ENCODE measurements around the gene FBXW9. TPM values are rescaled to one million over a fixed set of nuclear protein-coding genes. Genes with fewer than 3 reads are reported as not detected.

FBXW9 gene
- total and polyA plus RNA-seq, 2 of the 13 experiments (the other 11 are each of a cell fraction or from before 2014, with no cell fraction given), result 5.7 to 6.1 TPM

DNA sequence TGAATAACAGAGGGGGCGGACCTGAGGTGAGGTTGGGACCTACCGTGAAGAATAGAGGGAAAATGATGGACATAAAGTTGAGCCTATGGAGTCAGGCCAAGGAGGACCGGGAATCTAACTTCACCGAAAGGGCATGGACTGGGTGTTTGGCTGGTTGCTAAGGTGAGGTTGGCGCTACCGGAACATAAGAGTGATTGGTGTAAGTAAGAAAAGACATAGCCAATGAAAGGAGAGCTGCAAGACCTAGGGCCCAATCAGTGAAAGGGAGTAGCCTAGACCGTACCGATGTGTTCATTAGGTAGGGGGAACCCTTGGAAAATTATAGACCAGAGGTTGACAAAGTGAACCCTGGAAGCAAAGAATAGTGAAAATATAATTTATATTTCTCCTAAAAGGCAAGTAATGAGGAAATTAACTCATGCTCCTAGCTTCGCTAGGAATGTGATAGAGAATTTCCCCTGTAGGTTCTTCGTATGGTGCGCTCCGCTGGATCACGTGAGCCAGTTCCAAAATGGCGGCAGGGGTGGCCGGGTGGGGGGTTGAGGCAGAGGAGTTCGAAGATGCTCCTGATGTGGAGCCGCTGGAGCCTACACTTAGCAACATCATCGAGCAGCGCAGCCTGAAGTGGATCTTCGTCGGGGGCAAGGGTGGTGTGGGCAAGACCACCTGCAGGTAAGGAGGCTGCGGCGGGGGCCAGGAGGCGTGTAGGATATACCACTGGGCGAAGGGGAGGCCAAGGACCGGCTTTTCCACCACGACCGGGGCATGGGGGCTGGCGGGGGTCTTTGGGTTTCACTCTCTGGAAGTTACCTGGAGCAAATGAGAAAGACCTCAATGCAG, 40.8 kb upstream of the FBXW9 start, which contains the start of gene GET3 (continued):
- TF ChIP-seq HOXA9 (CRISPR knock-in tag; IDR thresholded peaks at IDR 0.05; ENCODE audit: borderline replicate concordance) (no peak), MAZ (IDR thresholded peaks at IDR 0.05; ENCODE audit: borderline replicate concordance, low read depth, low read length) (0 out of 2 replicates have a peak, but pooled peaks have one; percentile 28), MAZ (CRISPR knock-in tag; IDR thresholded peaks at IDR 0.05; ENCODE audit: low read depth) (peak; percentile 36; the same call in 1 of the 2 replicates), ZNF20 (CRISPR knock-in tag; IDR thresholded peaks at IDR 0.05) (no peak), TBX2 (CRISPR knock-in tag; IDR thresholded peaks at IDR 0.05; ENCODE audit: borderline replicate concordance) (no peak), ZNF44 (CRISPR knock-in tag; IDR thresholded peaks at IDR 0.05) (no peak), ASH2L (IDR thresholded peaks at IDR 0.05; ENCODE audit: insufficient read length, low read depth, low read length) (peak; percentile 74), FOXA1 (IDR thresholded peaks at IDR 0.05) (no peak), FOXA1 (CRISPR knock-in tag; IDR thresholded peaks at IDR 0.05) (no peak), ZNF282 (IDR thresholded peaks at IDR 0.05; ENCODE audit: partially characterized antibody) (no peak), HDAC1 (CRISPR knock-in tag; IDR thresholded peaks at IDR 0.05) (peak; percentile 97), FOXK2 (IDR thresholded peaks at IDR 0.05) (peak; percentile 96), YEATS2 (CRISPR knock-in tag; IDR thresholded peaks at IDR 0.05; ENCODE audit: borderline replicate concordance) (peak; percentile 70), ZFX (CRISPR knock-in tag; IDR thresholded peaks at IDR 0.05; ENCODE audit: low read depth) (peak; percentile 70), CREM (IDR thresholded peaks at IDR 0.05) (peak; percentile 30; the same call in 1 of the 2 replicates), CREM (CRISPR knock-in tag; IDR thresholded peaks at IDR 0.05) (no peak), FOSL1 (CRISPR knock-in tag; IDR thresholded peaks at IDR 0.05; ENCODE audit: borderline replicate concordance) (no peak), MIER2 (CRISPR knock-in tag; IDR thresholded peaks at IDR 0.05) (no peak), TAF1 (CRISPR knock-in tag; IDR thresholded peaks at IDR 0.05) (peak; percentile 71)
- TF ChIP-seq, protein P1, sequence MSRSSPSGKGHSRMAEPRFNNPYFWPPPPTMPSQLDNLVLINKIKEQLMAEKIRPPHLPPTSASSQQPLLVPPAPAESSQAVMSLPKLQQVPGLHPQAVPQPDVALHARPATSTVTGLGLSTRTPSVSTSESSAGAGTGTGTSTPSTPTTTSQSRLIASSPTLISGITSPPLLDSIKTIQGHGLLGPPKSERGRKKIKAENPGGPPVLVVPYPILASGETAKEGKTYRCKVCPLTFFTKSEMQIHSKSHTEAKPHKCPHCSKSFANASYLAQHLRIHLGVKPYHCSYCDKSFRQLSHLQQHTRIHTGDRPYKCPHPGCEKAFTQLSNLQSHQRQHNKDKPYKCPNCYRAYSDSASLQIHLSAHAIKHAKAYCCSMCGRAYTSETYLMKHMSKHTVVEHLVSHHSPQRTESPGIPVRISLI (CRISPR knock-in tag; IDR thresholded peaks at IDR 0.05; ENCODE audit: borderline replicate concordance), result no peak
- TF ChIP-seq, protein P2, sequence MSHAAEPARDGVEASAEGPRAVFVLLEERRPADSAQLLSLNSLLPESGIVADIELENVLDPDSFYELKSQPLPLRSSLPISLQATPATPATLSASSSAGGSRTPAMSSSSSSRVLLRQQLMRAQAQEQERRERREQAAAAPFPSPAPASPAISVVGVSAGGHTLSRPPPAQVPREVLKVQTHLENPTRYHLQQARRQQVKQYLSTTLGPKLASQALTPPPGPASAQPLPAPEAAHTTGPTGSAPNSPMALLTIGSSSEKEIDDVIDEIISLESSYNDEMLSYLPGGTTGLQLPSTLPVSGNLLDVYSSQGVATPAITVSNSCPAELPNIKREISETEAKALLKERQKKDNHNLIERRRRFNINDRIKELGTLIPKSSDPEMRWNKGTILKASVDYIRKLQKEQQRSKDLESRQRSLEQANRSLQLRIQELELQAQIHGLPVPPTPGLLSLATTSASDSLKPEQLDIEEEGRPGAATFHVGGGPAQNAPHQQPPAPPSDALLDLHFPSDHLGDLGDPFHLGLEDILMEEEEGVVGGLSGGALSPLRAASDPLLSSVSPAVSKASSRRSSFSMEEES (CRISPR knock-in tag; IDR thresholded peaks at IDR 0.05), result peak; percentile 81
- TF ChIP-seq, protein P3, sequence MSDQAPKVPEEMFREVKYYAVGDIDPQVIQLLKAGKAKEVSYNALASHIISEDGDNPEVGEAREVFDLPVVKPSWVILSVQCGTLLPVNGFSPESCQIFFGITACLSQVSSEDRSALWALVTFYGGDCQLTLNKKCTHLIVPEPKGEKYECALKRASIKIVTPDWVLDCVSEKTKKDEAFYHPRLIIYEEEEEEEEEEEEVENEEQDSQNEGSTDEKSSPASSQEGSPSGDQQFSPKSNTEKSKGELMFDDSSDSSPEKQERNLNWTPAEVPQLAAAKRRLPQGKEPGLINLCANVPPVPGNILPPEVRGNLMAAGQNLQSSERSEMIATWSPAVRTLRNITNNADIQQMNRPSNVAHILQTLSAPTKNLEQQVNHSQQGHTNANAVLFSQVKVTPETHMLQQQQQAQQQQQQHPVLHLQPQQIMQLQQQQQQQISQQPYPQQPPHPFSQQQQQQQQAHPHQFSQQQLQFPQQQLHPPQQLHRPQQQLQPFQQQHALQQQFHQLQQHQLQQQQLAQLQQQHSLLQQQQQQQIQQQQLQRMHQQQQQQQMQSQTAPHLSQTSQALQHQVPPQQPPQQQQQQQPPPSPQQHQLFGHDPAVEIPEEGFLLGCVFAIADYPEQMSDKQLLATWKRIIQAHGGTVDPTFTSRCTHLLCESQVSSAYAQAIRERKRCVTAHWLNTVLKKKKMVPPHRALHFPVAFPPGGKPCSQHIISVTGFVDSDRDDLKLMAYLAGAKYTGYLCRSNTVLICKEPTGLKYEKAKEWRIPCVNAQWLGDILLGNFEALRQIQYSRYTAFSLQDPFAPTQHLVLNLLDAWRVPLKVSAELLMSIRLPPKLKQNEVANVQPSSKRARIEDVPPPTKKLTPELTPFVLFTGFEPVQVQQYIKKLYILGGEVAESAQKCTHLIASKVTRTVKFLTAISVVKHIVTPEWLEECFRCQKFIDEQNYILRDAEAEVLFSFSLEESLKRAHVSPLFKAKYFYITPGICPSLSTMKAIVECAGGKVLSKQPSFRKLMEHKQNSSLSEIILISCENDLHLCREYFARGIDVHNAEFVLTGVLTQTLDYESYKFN (CRISPR knock-in tag; conservative IDR thresholded peaks at IDR 0.05), result no peak; the same call in 1 of the 2 replicates
- TF ChIP-seq, protein P4, sequence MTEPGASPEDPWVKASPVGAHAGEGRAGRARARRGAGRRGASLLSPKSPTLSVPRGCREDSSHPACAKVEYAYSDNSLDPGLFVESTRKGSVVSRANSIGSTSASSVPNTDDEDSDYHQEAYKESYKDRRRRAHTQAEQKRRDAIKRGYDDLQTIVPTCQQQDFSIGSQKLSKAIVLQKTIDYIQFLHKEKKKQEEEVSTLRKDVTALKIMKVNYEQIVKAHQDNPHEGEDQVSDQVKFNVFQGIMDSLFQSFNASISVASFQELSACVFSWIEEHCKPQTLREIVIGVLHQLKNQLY (CRISPR knock-in tag; IDR thresholded peaks at IDR 0.05), result no peak
- TF ChIP-seq, protein P5, sequence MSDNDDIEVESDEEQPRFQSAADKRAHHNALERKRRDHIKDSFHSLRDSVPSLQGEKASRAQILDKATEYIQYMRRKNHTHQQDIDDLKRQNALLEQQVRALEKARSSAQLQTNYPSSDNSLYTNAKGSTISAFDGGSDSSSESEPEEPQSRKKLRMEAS (IDR thresholded peaks at IDR 0.05), result peak; percentile 92
